HG03280 (cell line): ENCODE data around the gene PACS1.

Source experiments
- ATAC-seq: cut with Tn5 transposase; IDR thresholded peaks from one replicate; pipeline ENCODE4 v1.9.1; 2021; ENCODE audit warnings: mild to moderate bottlenecking, moderate library complexity; ENCODE audit not compliant: unreplicated experiment

The PACS1 gene

GRCh38 chr11:66218846-66219620, 149.0 kb downstream of the PACS1 start:
- ATAC-seq, result no peak

GRCh38 chr11:66219846-66220565, 149.9 kb downstream of the PACS1 start:
- ATAC-seq, result no peak

- no peak for ATAC-seq
Measured at GRCh38 chr11:66220566-66220935, 150.5 kb downstream of the PACS1 start.

GRCh38 chr11:66221012-66221411, 150.9 kb downstream of the PACS1 start:
- no peak for ATAC-seq

- ATAC-seq, result peak; percentile 8
Measured at GRCh38 chr11:66221726-66222236, 151.7 kb downstream of the PACS1 start.

- peak; percentile 86 for ATAC-seq
Measured at GRCh38 chr11:66222358-66223149, 152.5 kb downstream of the PACS1 start.

- no peak for ATAC-seq
Measured at GRCh38 chr11:66224226-66224855, 154.3 kb downstream of the PACS1 start.

- no peak for ATAC-seq
Measured at GRCh38 chr11:66225066-66225465, 155.0 kb downstream of the PACS1 start.

GRCh38 chr11:66226101-66226500, 156.0 kb downstream of the PACS1 start:
- ATAC-seq, result no peak

GRCh38 chr11:66227700-66228099, 157.6 kb downstream of the PACS1 start:
- no peak for ATAC-seq

- ATAC-seq, result no peak
Measured at GRCh38 chr11:66228521-66228920, 158.4 kb downstream of the PACS1 start.

GRCh38 chr11:66230156-66230555, 160.1 kb downstream of the PACS1 start:
- no peak for ATAC-seq

- no peak for ATAC-seq
Measured at GRCh38 chr11:66230978-66231377, 160.9 kb downstream of the PACS1 start.

GRCh38 chr11:66231561-66231960, 161.5 kb downstream of the PACS1 start:
- no peak for ATAC-seq

- ATAC-seq, result no peak
Measured at GRCh38 chr11:66232769-66233168, 162.7 kb downstream of the PACS1 start.

GRCh38 chr11:66233301-66233700, 163.2 kb downstream of the PACS1 start:
- ATAC-seq, result no peak

GRCh38 chr11:66235141-66235540, 165.1 kb downstream of the PACS1 start:
- no peak for ATAC-seq

- no peak for ATAC-seq
Measured at GRCh38 chr11:66237867-66238266, 167.8 kb downstream of the PACS1 start.

GRCh38 chr11:66238786-66239413, 168.8 kb downstream of the PACS1 start:
- ATAC-seq, result no peak

GRCh38 chr11:66239511-66239910, 169.4 kb downstream of the PACS1 start:
- no peak for ATAC-seq
